ENCODE data around the gene ZNF575.

DNA sequence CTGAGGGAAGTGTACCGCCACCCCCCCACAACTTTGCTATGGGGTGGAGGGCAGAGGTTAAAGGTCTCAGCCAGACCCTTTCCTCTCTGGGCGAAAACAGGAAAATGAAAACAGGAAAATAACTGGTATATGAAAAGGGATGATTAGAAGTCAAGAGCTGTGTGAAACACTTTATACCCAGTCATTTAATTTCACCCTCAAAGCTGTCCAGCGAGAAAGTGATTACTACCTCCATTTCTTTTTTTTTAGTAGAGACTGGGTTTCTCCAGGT is 27.9 kb upstream of the ZNF575 start:
- no peak for TF ChIP-seq POLR2A (IDR thresholded peaks at IDR 0.05)
- TF ChIP-seq, protein P1, sequence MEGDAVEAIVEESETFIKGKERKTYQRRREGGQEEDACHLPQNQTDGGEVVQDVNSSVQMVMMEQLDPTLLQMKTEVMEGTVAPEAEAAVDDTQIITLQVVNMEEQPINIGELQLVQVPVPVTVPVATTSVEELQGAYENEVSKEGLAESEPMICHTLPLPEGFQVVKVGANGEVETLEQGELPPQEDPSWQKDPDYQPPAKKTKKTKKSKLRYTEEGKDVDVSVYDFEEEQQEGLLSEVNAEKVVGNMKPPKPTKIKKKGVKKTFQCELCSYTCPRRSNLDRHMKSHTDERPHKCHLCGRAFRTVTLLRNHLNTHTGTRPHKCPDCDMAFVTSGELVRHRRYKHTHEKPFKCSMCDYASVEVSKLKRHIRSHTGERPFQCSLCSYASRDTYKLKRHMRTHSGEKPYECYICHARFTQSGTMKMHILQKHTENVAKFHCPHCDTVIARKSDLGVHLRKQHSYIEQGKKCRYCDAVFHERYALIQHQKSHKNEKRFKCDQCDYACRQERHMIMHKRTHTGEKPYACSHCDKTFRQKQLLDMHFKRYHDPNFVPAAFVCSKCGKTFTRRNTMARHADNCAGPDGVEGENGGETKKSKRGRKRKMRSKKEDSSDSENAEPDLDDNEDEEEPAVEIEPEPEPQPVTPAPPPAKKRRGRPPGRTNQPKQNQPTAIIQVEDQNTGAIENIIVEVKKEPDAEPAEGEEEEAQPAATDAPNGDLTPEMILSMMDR (IDR thresholded peaks at IDR 0.05): no peak
